ENCODE data around the gene CD83.
A peak's percentile ranks its signal among the peaks of the same experiment; 100 is the strongest.
"Not testable (repeated sequence)": the region's sequence is repeated elsewhere in the genome, so short reads cannot be mapped to it uniquely, and the experiment has no call there.

The CD83 gene

GRCh38 chr6:14149053-14149738 lies 31.6 kb downstream of the CD83 start:
- DNase-seq (ENCODE audit: low spot score) = no peak

- DNase-seq (ENCODE audit: low spot score) = no peak
These were observed 32.2 kb downstream of the CD83 start for GRCh38 chr6:14149739-14150130.

GRCh38 chr6:14151300-14151699 lies 33.7 kb downstream of the CD83 start:
- not testable (repeated sequence) for DNase-seq (ENCODE audit: low spot score)

GRCh38 chr6:14151773-14152172 lies 34.2 kb downstream of the CD83 start:
- no peak for DNase-seq (ENCODE audit: low spot score)

DNA sequence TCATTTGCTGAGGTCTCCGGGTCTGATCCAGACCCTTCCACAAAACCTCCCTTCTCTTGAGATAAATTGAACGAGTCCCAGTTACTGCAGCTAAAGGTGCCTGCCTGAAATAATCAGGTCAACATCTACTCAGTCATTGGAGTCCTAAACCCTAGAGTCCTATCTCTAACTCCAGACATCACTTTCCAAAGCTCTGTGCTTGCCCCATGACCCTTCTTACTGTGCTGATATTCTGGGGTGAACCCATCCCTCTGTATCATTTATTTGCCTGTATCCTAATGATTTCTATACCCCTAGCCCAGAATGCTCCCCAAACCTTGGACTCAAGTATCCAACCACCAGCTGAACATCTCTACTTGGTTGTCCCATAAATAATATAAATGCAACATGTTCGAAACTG lies 35.7 kb downstream of the CD83 start:
- no peak for DNase-seq (ENCODE audit: low spot score)

GRCh38 chr6:14159090-14159489 lies 41.5 kb downstream of the CD83 start:
- DNase-seq (ENCODE audit: low spot score) = no peak

DNA sequence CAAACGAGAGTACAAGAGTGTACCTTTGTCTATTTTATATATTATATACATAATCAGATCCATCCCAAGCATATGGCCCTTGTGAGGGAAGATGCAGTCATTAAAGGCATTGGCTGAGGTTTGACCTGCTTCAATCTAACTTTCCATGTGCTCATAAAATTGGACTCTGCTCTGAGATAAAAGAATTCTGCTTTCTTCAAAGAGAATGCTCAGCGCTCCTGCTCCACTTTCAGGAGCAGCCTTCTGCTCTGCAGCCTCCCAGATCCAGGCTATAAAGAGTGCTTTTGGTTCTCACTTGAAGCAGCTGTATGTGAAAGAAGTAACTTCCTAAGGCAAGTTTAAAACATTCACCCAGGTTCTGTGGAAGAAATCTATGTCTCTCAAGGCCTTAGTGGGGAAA lies 45.3 kb downstream of the CD83 start:
- no peak for DNase-seq (ENCODE audit: low spot score)

DNA sequence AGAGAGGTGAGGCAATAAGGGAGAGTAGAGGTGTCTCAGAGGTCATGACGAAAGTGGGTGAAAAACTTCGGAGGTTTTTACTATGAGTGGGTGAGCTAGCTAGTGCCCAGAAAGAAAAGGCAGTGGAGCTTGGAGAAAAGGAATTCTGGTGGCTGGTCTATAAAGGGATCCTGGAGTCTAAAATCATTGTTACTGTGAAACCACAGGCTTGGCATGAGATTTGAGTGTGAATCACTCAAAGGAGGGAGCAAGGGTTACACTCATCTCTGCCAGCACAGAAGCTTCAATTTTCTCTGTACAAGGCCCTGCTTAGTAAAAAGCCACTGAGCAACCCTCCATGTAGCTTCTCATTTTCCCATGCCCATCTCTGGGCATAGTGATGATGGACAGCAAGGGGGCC lies 47.5 kb downstream of the CD83 start:
- peak; percentile 50 for DNase-seq (ENCODE audit: low spot score)

- no peak for DNase-seq (ENCODE audit: low spot score)
These were observed 49.3 kb downstream of the CD83 start for GRCh38 chr6:14166839-14167238.

DNA sequence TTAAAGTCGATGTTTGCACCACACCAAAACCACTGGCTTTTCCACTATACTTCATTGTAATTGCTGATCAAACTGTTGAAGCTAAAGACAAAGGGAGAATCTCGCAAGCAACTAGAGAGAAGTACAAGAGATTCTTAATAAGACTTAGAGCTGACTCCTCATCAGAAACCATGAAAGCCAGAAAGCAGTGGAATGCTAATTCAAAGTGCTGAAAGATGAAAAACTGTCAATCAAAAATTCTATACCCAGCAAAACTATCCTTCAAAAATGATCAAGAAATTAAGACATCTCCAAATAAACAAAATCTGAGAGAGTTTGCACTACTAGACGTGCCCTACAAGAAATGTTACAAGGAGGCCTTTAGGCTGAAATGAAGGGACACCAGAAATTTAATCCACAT lies 52.6 kb downstream of the CD83 start:
- no peak for DNase-seq (ENCODE audit: low spot score)

GRCh38 chr6:14172562-14172961 lies 55.0 kb downstream of the CD83 start:
- DNase-seq (ENCODE audit: low spot score) = no peak

DNA sequence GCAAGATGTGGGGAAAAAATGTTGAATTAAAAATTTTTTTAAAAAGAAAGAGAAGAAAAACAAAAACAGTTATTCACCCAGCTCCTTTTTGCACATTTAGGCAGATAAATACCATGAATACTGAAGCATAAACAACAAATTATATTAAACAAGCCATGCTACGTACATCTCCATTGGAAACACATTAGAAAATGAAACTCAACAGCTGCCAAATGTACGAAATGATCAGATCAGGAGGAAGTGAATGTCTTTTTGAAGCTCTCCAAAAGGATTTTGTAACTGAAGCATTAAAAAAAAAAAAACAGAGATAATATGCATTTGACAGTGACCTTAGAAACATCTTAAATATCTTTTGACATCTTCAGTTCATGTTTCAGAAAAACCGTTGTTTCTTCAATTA lies 56.7 kb downstream of the CD83 start:
- no peak for DNase-seq (ENCODE audit: low spot score)

DNA sequence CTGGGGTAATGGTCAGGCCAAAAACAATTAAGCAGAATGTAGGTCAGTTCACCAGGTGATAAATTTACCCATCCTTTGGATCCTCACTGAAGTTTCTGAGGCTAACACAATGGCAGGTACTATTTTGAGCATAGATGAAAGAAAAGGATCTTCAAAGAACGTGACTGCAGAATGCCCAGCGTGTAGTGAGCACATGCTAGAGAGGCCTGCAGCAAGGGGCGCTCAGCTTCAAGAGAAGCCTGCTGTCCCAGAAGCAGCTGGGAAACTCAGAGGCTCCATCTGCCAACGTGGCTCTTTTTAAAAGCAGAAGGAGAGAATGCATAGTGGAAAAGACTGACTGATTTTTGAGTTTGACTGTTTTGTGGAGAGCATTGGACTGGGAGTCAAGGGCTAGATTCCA lies 57.4 kb downstream of the CD83 start:
- no peak for DNase-seq (ENCODE audit: low spot score)

DNA sequence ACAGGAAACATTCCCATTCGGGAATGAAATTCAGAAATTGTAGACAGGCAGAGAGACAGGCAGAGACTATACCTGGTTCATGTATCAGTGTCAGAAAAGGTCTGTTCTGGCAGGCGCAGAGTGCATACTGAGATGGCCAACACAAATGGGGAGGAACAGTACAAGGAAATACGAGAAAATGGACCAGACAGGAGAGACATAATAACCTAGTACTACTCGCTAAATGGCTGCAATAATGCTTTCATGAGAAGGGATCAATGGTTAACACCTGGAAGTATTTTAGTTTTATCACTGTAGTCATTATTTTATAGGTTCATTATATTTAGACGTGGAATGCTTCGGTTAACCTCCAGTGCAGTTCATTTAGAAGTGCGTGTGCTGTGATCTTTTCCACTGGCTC lies 58.9 kb downstream of the CD83 start:
- no peak for DNase-seq (ENCODE audit: low spot score)

DNA sequence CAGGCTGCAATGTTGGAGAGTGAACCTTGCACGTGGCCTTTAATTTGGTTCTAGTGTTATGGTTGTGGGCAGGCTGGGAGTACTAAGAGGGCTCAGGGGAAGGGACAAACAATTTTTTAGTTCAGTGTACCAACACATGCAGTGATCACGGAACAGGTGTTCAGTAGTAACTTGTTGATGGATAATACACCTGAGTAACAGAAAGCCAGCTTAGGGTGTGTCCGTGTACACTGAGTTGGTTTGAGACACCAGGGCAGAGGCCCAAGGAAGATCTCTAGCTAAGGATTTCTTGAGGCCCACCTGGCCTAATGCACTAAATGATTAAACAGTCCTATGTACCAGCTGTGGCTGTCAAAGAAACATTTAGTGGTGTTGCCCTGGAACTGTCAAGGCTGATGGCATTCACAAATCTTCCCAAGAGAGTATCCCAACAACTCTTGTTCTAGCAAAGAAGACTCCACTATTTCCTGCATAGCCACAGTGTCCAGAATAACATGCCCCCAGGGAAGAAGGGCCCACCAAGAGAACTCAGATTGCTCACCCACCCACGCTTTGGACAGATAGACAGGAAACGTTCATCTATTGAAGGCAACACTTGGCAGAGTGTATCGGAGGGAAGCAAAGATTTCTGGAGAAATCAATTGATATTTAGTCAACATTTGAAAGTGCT lies 60.0 kb downstream of the CD83 start:
- DNase-seq (ENCODE audit: low spot score) = no peak

GRCh38 chr6:14178083-14178445 lies 60.5 kb downstream of the CD83 start:
- DNase-seq (ENCODE audit: low spot score) = no peak

GRCh38 chr6:14180609-14181008 lies 63.0 kb downstream of the CD83 start:
- DNase-seq (ENCODE audit: low spot score) = no peak

DNA sequence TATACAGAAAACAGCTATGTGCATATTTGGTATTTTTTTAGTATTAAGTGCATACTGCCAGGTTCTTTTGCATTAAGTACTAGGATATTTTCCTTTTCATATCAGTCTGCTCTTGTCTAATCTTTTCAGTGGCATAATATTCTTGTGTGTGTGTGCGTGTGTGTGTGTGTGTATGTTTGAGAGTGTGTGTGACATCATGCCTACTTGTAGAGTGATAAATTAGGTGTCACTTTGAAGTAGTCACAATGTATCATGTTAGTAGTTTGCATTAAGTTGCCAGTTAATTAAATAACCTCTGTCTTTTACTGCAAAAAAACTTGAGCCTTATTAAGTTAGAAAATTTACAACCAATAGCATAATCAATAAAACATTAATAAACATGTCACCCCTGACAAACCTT lies 65.3 kb downstream of the CD83 start:
- no peak for DNase-seq (ENCODE audit: low spot score)

Data from AG08396 (cell line).